HG03558 (cell line): ENCODE measurements around the gene CHMP2A.
A peak's percentile ranks its signal among the peaks of the same experiment; 100 is the strongest.

Experiments used
- ATAC-seq: cut with Tn5 transposase; IDR thresholded peaks from one replicate; pipeline ENCODE4 v1.9.1; 2021; ENCODE audit warnings: moderate number of reproducible peaks; ENCODE audit not compliant: unreplicated experiment; ENCODE audit errors: extremely low read depth

The CHMP2A gene

GRCh38 chr19:58570770-58571574 is 16.1 kb upstream of the CHMP2A start:
- ATAC-seq, result no peak

- no peak for ATAC-seq
These were observed 15.2 kb upstream of the CHMP2A start for GRCh38 chr19:58569943-58570670.

GRCh38 chr19:58569191-58569942 is 14.5 kb upstream of the CHMP2A start:
- ATAC-seq, result no peak

- no peak for ATAC-seq
These were observed 13.7 kb upstream of the CHMP2A start for GRCh38 chr19:58568453-58569130.

GRCh38 chr19:58566989-58567388 is 12.1 kb upstream of the CHMP2A start:
- ATAC-seq, result no peak

- ATAC-seq, result no peak
These were observed 8.9 kb upstream of the CHMP2A start for GRCh38 chr19:58563823-58564222.

- ATAC-seq, result no peak
These were observed 8.2 kb upstream of the CHMP2A start for GRCh38 chr19:58563034-58563573.

- ATAC-seq, result no peak
These were observed 7.5 kb upstream of the CHMP2A start for GRCh38 chr19:58562122-58563033.

GRCh38 chr19:58561373-58562121 is 6.6 kb upstream of the CHMP2A start:
- ATAC-seq, result no peak

- no peak for ATAC-seq
These were observed 6.0 kb upstream of the CHMP2A start for GRCh38 chr19:58560921-58561320.

- ATAC-seq, result no peak
These were observed 5.3 kb upstream of the CHMP2A start for GRCh38 chr19:58560007-58560887.

- no peak for ATAC-seq
These were observed 4.5 kb upstream of the CHMP2A start for GRCh38 chr19:58559275-58560006.

GRCh38 chr19:58558623-58559274 is 3.8 kb upstream of the CHMP2A start:
- peak; percentile 34 for ATAC-seq

GRCh38 chr19:58558066-58558622 is 3.2 kb upstream of the CHMP2A start, which contains the start of gene UBE2M:
UBE2M (minus strand) TSS chr19:58558611; CDS start chr19:58558381, 230 bp downstream.
- ATAC-seq, result no peak

- ATAC-seq, result no peak
These were observed 2.5 kb upstream of the CHMP2A start for GRCh38 chr19:58557221-58558065.
